Left lung (tissue), 10 donors: Measurements from ENCODE around the gene TIAM1. TPM values are rescaled to one million over a fixed set of nuclear protein-coding genes. Genes with fewer than 3 reads are reported as not detected.

ENCODE experiments used
- ATAC-seq: fragments of 200-7000 bp; cut with Tn5 transposase; one replicate; pipeline ENCODE4 v1.9.1; 2020; ENCODE audit warnings: moderate library complexity
- DNase-seq, 4 donors: peaks; one replicate each; pipeline ENCODE4 v3.0.0-alpha.2; 2013 to 2020
- H3K27ac ChIP-seq, 2 donors: fragments of 200-600 bp; sonication (generic) in 1 of 2; one replicate each; pipeline versions ENCODE4 v1.5.0 to v1.8.0; 2020 to 2021
- H3K27me3 ChIP-seq, 2 donors: fragments of 200-600 bp; sonication (generic) in 1 of 2; one replicate each; pipeline versions ENCODE4 v1.5.0 to v1.8.0; 2020 to 2021
- H3K36me3 ChIP-seq, 2 donors: fragments of 200-600 bp; sonication (generic) in 1 of 2; one replicate each; pipeline versions ENCODE4 v1.5.0 to v1.8.0; 2020 to 2021
- H3K4me1 ChIP-seq, 2 donors: fragments of 200-600 bp; one replicate each; pipeline ENCODE4 v1.8.0; 2021
- H3K4me3 ChIP-seq, 2 donors: fragments of 200-600 bp; sonication (generic) in 1 of 2; one replicate each; pipeline versions ENCODE4 v1.5.0 to v1.8.0; 2020 to 2021; ENCODE audit warnings: mild to moderate bottlenecking in 1 of 2
- H3K9me3 ChIP-seq, 2 donors: fragments of 200-600 bp; sonication (generic) in 1 of 2; one replicate each; pipeline versions ENCODE4 v1.5.0 to v1.8.0; 2020 to 2021
- CTCF ChIP-seq, 2 donors: fragments of 200-600 bp; sonication (generic) in 1 of 2; IDR thresholded peaks; one replicate each; pipeline versions ENCODE4 v1.5.0 to v1.8.0; 2021; ENCODE audit warnings: antibody characterized with exemption in 2 of 2
- intact Hi-C, 2 donors: fragments of 100-400 bp; cut with DNase I; formaldehyde crosslinking; loops; one replicate each; pipeline versions ENCODE4 v1.11.2 to v1.14.2; 2022
- polyA plus RNA-seq, 6 donors: library from polyadenylated mRNA; unstranded; fragments of 120-200 nt; gene quantifications; one replicate each; pipeline ENCODE4 v1.2.1, GENCODE V29; 2013; ENCODE audit not compliant: insufficient read length in 6 of 6
- total RNA-seq, 2 donors: library from RNA; stranded (reverse); fragmentation: NEBNext Ultra II Directional; extraction: Animal tissue kit (Norgen Biotek cat#: 25700); gene quantifications; one replicate each; pipeline ENCODE4 v1.2.1, GENCODE V29; 2021
- donor health status: DM: no; HTN: yes; CAD: no.
- donor health status: DM: no; HTN: no; CAD: no.

The TIAM1 gene
- total and polyA plus RNA-seq, 8 donors, result 9.7 to 65.5 (median 49.5) TPM

- no peak overlapping the region for H3K4me3 ChIP-seq
- H3K4me1 ChIP-seq, result peaks cover 0 to 19% of the 10 kb centered on the region in 2 donors
- H3K27me3 ChIP-seq, result no peaks in the 10 kb centered on the region
- DNase-seq, result no peak
- no peaks in the 10 kb centered on the region for H3K9me3 ChIP-seq
- intact Hi-C loops, result loop anchor here in 1 of 2 donors (10.0 kb wide), 1 partner anchor 383 kb away; no protein-coding TSS in a partner anchor
- H3K27ac ChIP-seq, result peak overlapping the region; percentile 53 to 65
- H3K36me3 ChIP-seq, result no peaks in the 10 kb centered on the region
- no peak for TF ChIP-seq CTCF (IDR thresholded peaks at IDR 0.05)
- peak; percentile 73 for ATAC-seq
These were observed 142.5 kb downstream of the TIAM1 start for GRCh38 chr21:31201548-31201947.

GRCh38 chr21:31201144-31201543 is 142.9 kb downstream of the TIAM1 start:
- no peak for DNase-seq
- H3K27ac ChIP-seq, result peak overlapping the region; percentile 53 to 65
- no peaks in the 10 kb centered on the region for H3K36me3 ChIP-seq
- H3K27me3 ChIP-seq, result no peaks in the 10 kb centered on the region
- no peak overlapping the region for H3K4me3 ChIP-seq
- H3K4me1 ChIP-seq, result peaks cover 0 to 19% of the 10 kb centered on the region in 2 donors
- intact Hi-C loops, result loop anchor here in 1 of 2 donors (10.0 kb wide), 1 partner anchor 384 kb away; no protein-coding TSS in a partner anchor
- TF ChIP-seq CTCF (IDR thresholded peaks at IDR 0.05), result no peak
- ATAC-seq, result peak; percentile 36
- no peaks in the 10 kb centered on the region for H3K9me3 ChIP-seq

- peaks cover 0 to 19% of the 10 kb centered on the region in 2 donors for H3K4me1 ChIP-seq
- TF ChIP-seq CTCF (IDR thresholded peaks at IDR 0.05), result peak; percentile 48 to 56
- no peak overlapping the region for H3K4me3 ChIP-seq
- H3K9me3 ChIP-seq, result no peaks in the 10 kb centered on the region
- no peaks in the 10 kb centered on the region for H3K27me3 ChIP-seq
- no peak overlapping the region for H3K27ac ChIP-seq
- H3K36me3 ChIP-seq, result no peaks in the 10 kb centered on the region
- DNase-seq (peak in 1 of 4 donors; percentile 65), ATAC-seq (peak; percentile 77)
- intact Hi-C loops, result loop anchor here in 1 of 2 donors (10.0 kb wide), 1 partner anchor 406 kb away; no protein-coding TSS in a partner anchor
These were observed 145.5 kb downstream of the TIAM1 start for GRCh38 chr21:31198575-31198974.

- Histone ChIP-seq H3K9me3 (no peaks in the 10 kb centered on the region), H3K27ac (no peak overlapping the region), H3K36me3 (no peaks in the 10 kb centered on the region), H3K27me3 (no peaks in the 10 kb centered on the region), H3K4me3 (no peak overlapping the region), H3K4me1 (peaks cover 0 to 19% of the 10 kb centered on the region in 2 donors)
- intact Hi-C loops, result loop anchor here in 1 of 2 donors (10.0 kb wide), 1 partner anchor 408 kb away; no protein-coding TSS in a partner anchor
- DNase-seq (no peak), ATAC-seq (no peak)
- no peak for TF ChIP-seq CTCF (IDR thresholded peaks at IDR 0.05)
These were observed 147.3 kb downstream of the TIAM1 start for GRCh38 chr21:31196724-31197123.

- ATAC-seq (no peak), DNase-seq (no peak)
- intact Hi-C loops, result loop anchor here in 1 of 2 donors (10.0 kb wide), 1 partner anchor 409 kb away; no protein-coding TSS in a partner anchor
- no peaks in the 10 kb centered on the region for H3K9me3 ChIP-seq
- no peaks in the 10 kb centered on the region for H3K36me3 ChIP-seq
- peaks cover 0 to 10% of the 10 kb centered on the region in 2 donors for H3K4me1 ChIP-seq
- H3K4me3 ChIP-seq, result no peak overlapping the region
- no peak overlapping the region for H3K27ac ChIP-seq
- no peak for TF ChIP-seq CTCF (IDR thresholded peaks at IDR 0.05)
- H3K27me3 ChIP-seq, result no peaks in the 10 kb centered on the region
These were observed 148.6 kb downstream of the TIAM1 start for GRCh38 chr21:31195334-31196015.
